ENCODE data around the gene P2RX3.
A peak's percentile ranks its signal among the peaks of the same experiment; 100 is the strongest.
"Not testable (repeated sequence)": the region's sequence is repeated elsewhere in the genome, so short reads cannot be mapped to it uniquely, and the experiment has no call there.

The P2RX3 gene

GRCh38 chr11:57325735-57326048, 12.5 kb upstream of the P2RX3 start:
- DNase-seq = peak; percentile 56

GRCh38 chr11:57327721-57328120, 10.4 kb upstream of the P2RX3 start:
- DNase-seq = no peak

GRCh38 chr11:57330029-57330428, 8.1 kb upstream of the P2RX3 start:
- no peak for DNase-seq

GRCh38 chr11:57331720-57332119, 6.4 kb upstream of the P2RX3 start:
- DNase-seq = no peak

GRCh38 chr11:57332694-57333440, 5.3 kb upstream of the P2RX3 start:
- DNase-seq = no peak

- DNase-seq = no peak
Measured at GRCh38 chr11:57335023-57335342, 3.2 kb upstream of the P2RX3 start.

GRCh38 chr11:57335343-57336110, 2.6 kb upstream of the P2RX3 start, which contains the start of gene SSRP1:
SSRP1 (minus strand) TSS chr11:57335892; CDS start chr11:57335121, 771 bp downstream.
- DNase-seq = peak; percentile 91

GRCh38 chr11:57336111-57336666, 2.0 kb upstream of the P2RX3 start:
- DNase-seq = no peak

- not testable (repeated sequence) for DNase-seq
Measured at GRCh38 chr11:57336856-57337255, 1.3 kb upstream of the P2RX3 start.

- DNase-seq = no peak
Measured at GRCh38 chr11:57339328-57339727, 1.2 kb downstream of the P2RX3 start.

- DNase-seq = no peak
Measured at GRCh38 chr11:57340039-57340615, 2.0 kb downstream of the P2RX3 start.

- no peak for DNase-seq
Measured at GRCh38 chr11:57341250-57341808, 3.2 kb downstream of the P2RX3 start.

GRCh38 chr11:57342702-57343101, 4.5 kb downstream of the P2RX3 start:
- no peak for DNase-seq

GRCh38 chr11:57343825-57344224, 5.7 kb downstream of the P2RX3 start:
- DNase-seq = no peak

GRCh38 chr11:57344826-57345225, 6.7 kb downstream of the P2RX3 start:
- no peak for DNase-seq

- peak; percentile 63 for DNase-seq
Measured at GRCh38 chr11:57345555-57346211, 7.5 kb downstream of the P2RX3 start.

GRCh38 chr11:57347336-57347735, 9.2 kb downstream of the P2RX3 start:
- no peak for DNase-seq

GRCh38 chr11:57348052-57348451, 9.9 kb downstream of the P2RX3 start:
- DNase-seq = no peak

GRCh38 chr11:57348636-57349313, 10.6 kb downstream of the P2RX3 start:
- DNase-seq = no peak

GRCh38 chr11:57349491-57350274, 11.5 kb downstream of the P2RX3 start:
- no peak for DNase-seq

GRCh38 chr11:57353036-57353435, 14.9 kb downstream of the P2RX3 start:
- DNase-seq = no peak

GRCh38 chr11:57353446-57353845, 15.3 kb downstream of the P2RX3 start:
- no peak for DNase-seq
